Nephron progenitor cell (in vitro differentiated cells): ENCODE measurements around the gene SLC23A1.

Experiments used
- DNase-seq: peaks from one replicate; pipeline ENCODE4 v3.0.0; 2021
- H3K27ac Mint-ChIP-seq: 2 replicates; pipeline ENCODE4 v1.8.0; 2021; ENCODE audit warnings: mild to moderate bottlenecking, moderate library complexity, mixed read lengths
- H3K27me3 Mint-ChIP-seq: 2 replicates; pipeline ENCODE4 v1.8.0; 2021; ENCODE audit warnings: mild to moderate bottlenecking, low read depth, mixed read lengths; ENCODE audit not compliant: poor library complexity
- H3K36me3 Mint-ChIP-seq: 2 replicates; pipeline ENCODE4 v1.8.0; 2021; ENCODE audit warnings: low read depth, mixed read lengths
- H3K4me1 Mint-ChIP-seq: 2 replicates; pipeline ENCODE4 v1.8.0; 2021; ENCODE audit warnings: mixed read lengths
- H3K4me3 Mint-ChIP-seq: 2 replicates; pipeline ENCODE4 v1.8.0; 2021; ENCODE audit warnings: mild to moderate bottlenecking, moderate library complexity, mixed read lengths
- H3K9me3 Mint-ChIP-seq: 2 replicates; pipeline ENCODE4 v1.8.0; 2021; ENCODE audit warnings: mild to moderate bottlenecking, moderate library complexity, mixed read lengths
- CTCF ChIP-seq: fragments of 200-600 bp; sonication (generic); IDR thresholded peaks from 2 replicates; pipeline ENCODE4 v1.5.0; 2021; ENCODE audit warnings: antibody characterized with exemption

The SLC23A1 gene

GRCh38 chr5:139335811-139336210 is 47.3 kb downstream of the SLC23A1 start:
- Mint-ChIP-seq H3K4me3 (no peak overlapping the region), H3K9me3 (no peaks in the 10 kb centered on the region), H3K27me3 (peaks cover 7% of the 10 kb centered on the region), H3K4me1 (no peaks in the 10 kb centered on the region), H3K27ac (peak overlapping the region; percentile 84), H3K36me3 (peaks cover 23% of the 10 kb centered on the region)
- no peak for DNase-seq
- TF ChIP-seq CTCF, result no peak
